Transverse colon (tissue), 4 donors: ENCODE results near the gene POMT1. TPM values are rescaled to one million over a fixed set of nuclear protein-coding genes. Genes with fewer than 3 reads are reported as not detected.

ENCODE experiments used
- DNase-seq: peaks from one replicate; pipeline ENCODE4 v3.0.0-alpha.2; 2019
- H3K27ac ChIP-seq, 4 donors: fragments of 200-600 bp; sonication (generic); 2 replicates each; pipeline ENCODE4 v1.5.1; 2016 to 2018; ENCODE audit warnings: inconsistent platforms in 4 of 4
- H3K27me3 ChIP-seq: fragments of 200-600 bp; sonication (generic); 2 replicates; pipeline ENCODE4 v1.5.1; 2017; ENCODE audit warnings: inconsistent platforms
- H3K36me3 ChIP-seq, 4 donors: fragments of 200-600 bp; sonication (generic); 2 replicates each; pipeline ENCODE4 v1.5.1; 2017 to 2019; ENCODE audit warnings: inconsistent platforms in 4 of 4
- H3K4me1 ChIP-seq, 4 donors: fragments of 200-600 bp; sonication (generic); 2 replicates each; pipeline ENCODE4 v1.5.1; 2017 to 2020; ENCODE audit warnings: inconsistent platforms in 4 of 4
- H3K4me3 ChIP-seq, 4 donors: fragments of 200-600 bp; sonication (generic); 1 replicate in 1 of 4; 2 replicates in 3 of 4; pipeline versions ENCODE4 v1.5.1 to v1.6.1; 2017 to 2019; ENCODE audit warnings: inconsistent platforms in 4 of 4
- H3K9me3 ChIP-seq, 2 donors: fragments of 200-600 bp; sonication (generic); 2 replicates each; pipeline ENCODE4 v1.5.1; 2017 to 2019; ENCODE audit warnings: inconsistent platforms in 2 of 2
- CTCF ChIP-seq, 5 experiments: fragments of 200-600 bp in 3 of 5; fragments of 450-650 bp in 2 of 5; sonication (generic) in 3 of 5; IDR thresholded peaks; 1 replicate in 2 of 5; 2 replicates in 3 of 5; pipeline ENCODE4 v1.5.1; 2016 to 2017; ENCODE audit warnings: antibody characterized with exemption in 5 of 5, inconsistent platforms in 3 of 5, mild to moderate bottlenecking in 2 of 5, moderate library complexity in 1 of 5
- EP300 ChIP-seq: sonication (generic); formaldehyde crosslinking; IDR thresholded peaks from one replicate; pipeline ENCODE4 v1.6.1; 2017; ENCODE audit warnings: antibody characterized with exemption, low read depth
- POLR2A ChIP-seq: fragments of 450-650 bp; IDR thresholded peaks from one replicate; pipeline ENCODE4 v1.6.1; 2016; ENCODE audit warnings: antibody characterized with exemption, mild to moderate bottlenecking, moderate library complexity
- POLR2AphosphoS5 ChIP-seq, 3 donors: sonication (generic); formaldehyde crosslinking; IDR thresholded peaks; one replicate each; pipeline ENCODE4 v1.6.1; 2016; ENCODE audit warnings: antibody characterized with exemption in 3 of 3
- WGBS, 2 donors: methylation state at CpG; one replicate each; pipeline ENCODE4 v1.1.5; 2018; ENCODE audit warnings: low coverage in 1 of 2; 5-methylcytosine and 5-hydroxymethylcytosine counted together
- in situ Hi-C, 4 donors: fragments of 200-750 bp; cut with MboI; loops; one replicate each; pipeline versions ENCODE4 v1.15.0 to v1.15.1; 2017; ENCODE audit warnings: low sequenced_read_pairs in 3 of 4, low pct_ligation_motif_present in 1 of 4, low pct_unique_long_range_greater_than_20kb in 1 of 4
- intact Hi-C: fragments of 100-400 bp; cut with DNase I; formaldehyde crosslinking; loops from one replicate; pipeline ENCODE4 v1.15.1; 2023; ENCODE audit warnings: low total_unique reads
- total RNA-seq, 4 donors: library from RNA; depleted of rRNA; stranded (reverse); fragments of >200 nt; gene quantifications; one replicate each; pipeline ENCODE4 v1.1.0, GENCODE V29; 2016

The POMT1 gene
- total RNA-seq, 4 donors from 2014 or later: 37.5 to 178 (median 69.5) TPM

GRCh38 chr9:131525643-131526565 lies 23.2 kb downstream of the POMT1 start:
- Histone ChIP-seq H3K9me3 (no peaks in the 10 kb centered on the region), H3K4me1 (peaks cover 8 to 12% (median 10%) of the 10 kb centered on the region in 4 donors), H3K4me3 (no peak overlapping the region), H3K36me3 (peaks cover 0 to 17% (median 3%) of the 10 kb centered on the region in 4 donors), H3K27me3 (no peaks in the 10 kb centered on the region), H3K27ac (no peak overlapping the region)
- no peak for DNase-seq
- intact Hi-C loops (no loop called here), in situ Hi-C loops (no loop called here)
- TF ChIP-seq CTCF (IDR thresholded peaks at IDR 0.05) (no peak), EP300 (no peak), POLR2A (no peak), POLR2AphosphoS5 (IDR thresholded peaks at IDR 0.05) (no peak)
- WGBS, 2 donors: 91% methylated on average over 19 of the region's 19 CpGs; no CpG with 5 or more reads in 1 of the 2 donors

- in situ Hi-C loops: no loop called here
- intact Hi-C loops: no loop called here
- H3K9me3 ChIP-seq: no peaks in the 10 kb centered on the region
- H3K4me3 ChIP-seq: no peak overlapping the region
- DNase-seq: no peak
- no peak for TF ChIP-seq POLR2A
- TF ChIP-seq POLR2AphosphoS5 (IDR thresholded peaks at IDR 0.05): no peak
- no peak for TF ChIP-seq EP300
- no peak for TF ChIP-seq CTCF (IDR thresholded peaks at IDR 0.05)
- no peaks in the 10 kb centered on the region for H3K27me3 ChIP-seq
- peaks cover 12 to 17% (median 16%) of the 10 kb centered on the region in 4 donors for H3K4me1 ChIP-seq
- no peak overlapping the region for H3K27ac ChIP-seq
- 82 to 91% methylated on average over 3 to 7 of the region's 7 CpGs for whole genome bisulfite sequencing, 2 donors
- peaks cover 0 to 13% (median 3%) of the 10 kb centered on the region in 4 donors for H3K36me3 ChIP-seq
Observed at GRCh38 chr9:131528186-131528585, 25.5 kb downstream of the POMT1 start.

- no peak for TF ChIP-seq POLR2AphosphoS5 (IDR thresholded peaks at IDR 0.05)
- TF ChIP-seq CTCF (IDR thresholded peaks at IDR 0.05): no peak
- no peak for TF ChIP-seq EP300
- no peak for TF ChIP-seq POLR2A
- DNase-seq: no peak
- in situ Hi-C loops (no loop called here), intact Hi-C loops (no loop called here)
- Histone ChIP-seq H3K36me3 (peaks cover 0 to 13% (median 3%) of the 10 kb centered on the region in 4 donors), H3K4me1 (peaks cover 12 to 17% (median 16%) of the 10 kb centered on the region in 4 donors), H3K9me3 (no peaks in the 10 kb centered on the region), H3K4me3 (no peak overlapping the region), H3K27me3 (no peaks in the 10 kb centered on the region), H3K27ac (no peak overlapping the region)
- WGBS, 2 donors: 96% methylated on average over 27 of the region's 35 CpGs; no CpG with 5 or more reads in 1 of the 2 donors
Observed at GRCh38 chr9:131528886-131529505, 26.3 kb downstream of the POMT1 start.
